ENCODE measurements around the gene RPGRIP1. TPM values are rescaled to one million over a fixed set of nuclear protein-coding genes. Genes with fewer than 3 reads are reported as not detected.
A peak's percentile ranks its signal among the peaks of the same experiment; 100 is the strongest.

Gene RPGRIP1
- total and polyA plus RNA-seq, 2 donors (not counting 1 experiment from before 2014, with no cell fraction given): 0.22 to 0.86 TPM

- H3K27me3 Mint-ChIP-seq: no peaks in the 10 kb centered on the region
- ChIA-PET POLR2A (no interaction called here), CTCF (no interaction called here)
- peaks cover 12 to 77% of the 10 kb centered on the region in 2 experiments for H3K36me3 ChIP-seq (replicated peaks in 1 of 2; ENCODE audit: control extremely low read depth in 1 of 2, control insufficient read depth in 1 of 2, extremely low read depth in 1 of 2, insufficient read depth in 2 of 2, low read length in 1 of 2)
- peak overlapping the region in 1 of 2 donors; percentile 38 for H3K27ac ChIP-seq (ENCODE audit: low read length in 2 of 2)
- no peaks in the 10 kb centered on the region for H3K27me3 ChIP-seq (replicated peaks in 1 of 4; ENCODE audit: control extremely low read depth in 1 of 4, control insufficient read depth in 3 of 4, insufficient read depth in 4 of 4, low read length in 3 of 4)
- no peak overlapping the region for H3K4me3 ChIP-seq (ENCODE audit: control extremely low read depth in 1 of 5, extremely low read depth in 1 of 5, insufficient read depth in 1 of 5, low read depth in 2 of 5, low read length in 4 of 5)
- no peak overlapping the region for H2AFZ ChIP-seq (ENCODE audit: insufficient read depth, low read depth, low read length, poor library complexity, severe bottlenecking)
- no peaks in the 10 kb centered on the region for H3K9me3 Mint-ChIP-seq (ENCODE audit: insufficient read depth)
- no peak overlapping the region for H3K4me2 ChIP-seq (replicated peaks; ENCODE audit: low read depth, low read length, poor library complexity, severe bottlenecking)
- H3K27ac Mint-ChIP-seq: no peak overlapping the region
- WGBS (ENCODE audit: insufficient coverage): 33% methylated on average over 1 of the region's 10 CpGs
- H3K4me3 Mint-ChIP-seq: peak overlapping the region; percentile 37
- no peak for ATAC-seq (ENCODE audit: low read depth)
- peaks cover 31 to 37% of the 10 kb centered on the region in 2 donors for H3K4me1 ChIP-seq (ENCODE audit: control insufficient read depth in 2 of 2, insufficient read depth in 2 of 2, low read length in 2 of 2)
- no peaks in the 10 kb centered on the region for H3K9me3 ChIP-seq (ENCODE audit: control extremely low read depth in 1 of 3, control insufficient read depth in 2 of 3, insufficient read depth in 1 of 3, low read length in 2 of 3)
- intact Hi-C loops (cut with micrococcal nuclease): no loop called here
- H3K79me2 ChIP-seq (ENCODE audit: control insufficient read depth, insufficient read depth, low read length): peaks cover 97% of the 10 kb centered on the region
- DNase-seq: no peak
- TF ChIP-seq EZH2 (IDR thresholded peaks at IDR 0.05; ENCODE audit: borderline replicate concordance, insufficient read depth, low read depth, low read length, poor library complexity, severe bottlenecking) (no peak), CTCF (IDR thresholded peaks at IDR 0.05) (no peak)
- H4K20me1 ChIP-seq (ENCODE audit: control insufficient read depth, insufficient read depth, low read length, poor library complexity, severe bottlenecking): peaks cover 76% of the 10 kb centered on the region
- no peak overlapping the region for H3K9ac ChIP-seq (ENCODE audit: low read length)
- H3K4me1 Mint-ChIP-seq: peaks cover 66% of the 10 kb centered on the region
Observed at GRCh38 chr14:21258005-21258888, 21.6 kb upstream of the RPGRIP1 start.
